Fibroblast of the aortic adventitia (primary cell): ENCODE results near the gene FOSL1. TPM values are rescaled to one million over a fixed set of nuclear protein-coding genes. Genes with fewer than 3 reads are reported as not detected.

Experiments
- DNase-seq: peaks from one replicate; pipeline ENCODE4 v3.0.0-alpha.2; 2010; ENCODE audit warnings: low read depth
- H3K4me3 ChIP-seq: 2 replicates; pipeline ENCODE4 v1.5.1; 2011; ENCODE audit warnings: low read depth, mild to moderate bottlenecking, control low read depth, low read length, moderate library complexity
- CTCF ChIP-seq: IDR thresholded peaks from 2 replicates; pipeline ENCODE4 v1.5.1; 2011; ENCODE audit warnings: mild to moderate bottlenecking, low read length, control low read depth, inconsistent platforms; ENCODE audit not compliant: insufficient read depth
- total RNA-seq: library from RNA; depleted of rRNA; stranded (reverse); fragments of >200 nt; gene quantifications from 2 replicates; pipeline ENCODE4 v1.2.3, GENCODE V29; 2012; ENCODE audit warnings: low replicate concordance

The FOSL1 gene
- total RNA-seq, 1 donor = 73.9 TPM

GRCh38 chr11:65911682-65912568, 11.7 kb upstream of the FOSL1 start:
- DNase-seq = peak; percentile 88
- peak; percentile 29 for TF ChIP-seq CTCF
- no peak overlapping the region for H3K4me3 ChIP-seq

- DNase-seq = no peak
- no peak for TF ChIP-seq CTCF
These were observed 7.7 kb upstream of the FOSL1 start for GRCh38 chr11:65907878-65908277.

GRCh38 chr11:65906602-65907001, 6.4 kb upstream of the FOSL1 start:
- no peak for DNase-seq
- no peak overlapping the region for H3K4me3 ChIP-seq
- no peak for TF ChIP-seq CTCF

More at GRCh38 chr11:65907878-65908277, 7.7 kb upstream of the FOSL1 start:
- no peak overlapping the region for H3K4me3 ChIP-seq

GRCh38 chr11:65903715-65904114, 3.5 kb upstream of the FOSL1 start:
- H3K4me3 ChIP-seq = no peak overlapping the region
- DNase-seq = no peak
- no peak for TF ChIP-seq CTCF

GRCh38 chr11:65903068-65903481, 2.9 kb upstream of the FOSL1 start:
- DNase-seq = peak; percentile 69
- no peak overlapping the region for H3K4me3 ChIP-seq
- no peak for TF ChIP-seq CTCF

GRCh38 chr11:65900899-65901180, 652 bp upstream of the FOSL1 start:
- DNase-seq = no peak
- H3K4me3 ChIP-seq = no peak overlapping the region

More at GRCh38 chr11:65900899-65901180, 652 bp upstream of the FOSL1 start:
- no peak for TF ChIP-seq CTCF
